Body of pancreas (tissue), 4 donors: ENCODE results near the gene CAPN11.

Source experiments
- CTCF ChIP-seq, 7 experiments: fragments of 450-650 bp in 4 of 7; fragments of 200-600 bp in 3 of 7; sonication (generic) in 3 of 7; IDR thresholded peaks; one replicate each; pipeline ENCODE4 v1.5.1; 2016 to 2019; ENCODE audit warnings: antibody characterized with exemption in 7 of 7
- POLR2A ChIP-seq, 3 donors: fragments of 450-650 bp; IDR thresholded peaks; one replicate each; pipeline ENCODE4 v1.6.1; 2016; ENCODE audit warnings: antibody characterized with exemption in 3 of 3, mild to moderate bottlenecking in 2 of 3

- TF ChIP-seq POLR2A (IDR thresholded peaks at IDR 0.05) (no peak), CTCF (IDR thresholded peaks at IDR 0.05) (no peak)
These were observed 35.8 kb upstream of the CAPN11 start for GRCh38 chr6:44122801-44123200.
